Measurements from ENCODE around the gene APOL6.

The APOL6 gene, protein sequence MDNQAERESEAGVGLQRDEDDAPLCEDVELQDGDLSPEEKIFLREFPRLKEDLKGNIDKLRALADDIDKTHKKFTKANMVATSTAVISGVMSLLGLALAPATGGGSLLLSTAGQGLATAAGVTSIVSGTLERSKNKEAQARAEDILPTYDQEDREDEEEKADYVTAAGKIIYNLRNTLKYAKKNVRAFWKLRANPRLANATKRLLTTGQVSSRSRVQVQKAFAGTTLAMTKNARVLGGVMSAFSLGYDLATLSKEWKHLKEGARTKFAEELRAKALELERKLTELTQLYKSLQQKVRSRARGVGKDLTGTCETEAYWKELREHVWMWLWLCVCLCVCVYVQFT

DNA sequence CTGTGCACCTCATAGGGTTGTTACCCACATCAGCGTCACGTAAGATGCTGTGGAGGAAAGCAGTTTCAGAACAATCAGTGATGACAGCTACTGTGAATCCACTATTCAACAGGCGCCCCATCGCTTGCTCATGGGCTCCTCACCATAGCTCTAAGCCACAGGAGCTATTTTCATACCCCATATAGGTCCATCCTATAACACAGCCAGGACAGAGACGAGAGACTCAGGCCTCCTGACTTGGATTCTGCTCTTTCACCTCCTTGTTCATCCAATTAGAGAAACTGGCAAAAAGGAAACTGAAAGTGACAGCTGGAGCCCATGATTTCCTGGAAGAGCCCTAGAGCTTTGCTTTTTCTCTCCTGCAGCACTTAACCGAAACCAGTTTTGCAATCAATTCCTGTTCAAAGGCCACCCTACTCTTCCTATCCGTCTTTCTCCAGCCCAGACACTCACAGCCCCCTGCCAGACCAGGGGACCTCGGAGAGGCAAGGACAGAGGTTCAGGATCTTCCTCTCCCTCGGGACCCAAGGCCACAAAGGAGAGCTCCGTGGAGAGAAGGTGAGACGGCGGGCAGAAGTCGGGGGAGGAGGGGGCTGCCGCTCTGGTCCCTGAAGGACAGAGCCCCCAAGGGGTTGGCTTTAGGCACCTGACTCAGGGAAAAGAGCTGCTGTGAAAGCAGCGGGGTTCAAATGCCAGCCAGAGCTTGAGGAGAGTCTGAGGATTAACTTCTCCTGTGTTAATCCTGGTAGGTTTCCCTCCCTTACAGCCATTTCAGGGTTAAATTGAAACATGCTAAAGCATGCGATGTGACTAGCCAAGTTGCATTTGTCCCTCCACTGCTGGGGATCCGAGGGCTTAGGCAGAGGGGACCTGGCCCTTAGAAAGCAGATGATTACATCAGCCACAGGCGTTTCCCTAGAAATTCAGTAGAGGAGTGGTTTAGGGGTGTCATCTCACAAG lies at the start of gene APOL6:
Gene APOL6 (plus strand): TSS at position 381 of the 960 bp plus-strand sequence. CDS start 7,980 bp downstream, outside the sequence.
- DNase-seq = no peak

DNA sequence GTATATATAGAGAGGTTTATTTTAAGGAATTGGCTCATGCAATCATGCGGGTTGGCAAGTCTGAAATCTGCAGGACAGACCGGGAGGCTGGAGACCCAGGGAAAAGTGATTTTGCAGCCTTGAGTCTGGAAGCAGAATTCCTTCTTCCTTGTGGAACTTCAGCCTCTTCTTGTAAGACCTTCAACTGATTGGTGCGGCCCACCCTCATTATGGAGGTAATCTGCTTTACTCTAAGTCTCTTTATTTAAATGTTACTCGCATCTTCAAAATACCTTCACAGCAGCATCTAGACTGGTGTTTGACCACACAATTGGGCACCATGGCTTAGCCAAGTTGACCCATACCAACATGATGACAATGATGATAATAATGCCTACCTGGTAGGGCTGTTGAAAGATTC lies 48.9 kb upstream of the APOL6 start:
- DNase-seq = no peak

DNA sequence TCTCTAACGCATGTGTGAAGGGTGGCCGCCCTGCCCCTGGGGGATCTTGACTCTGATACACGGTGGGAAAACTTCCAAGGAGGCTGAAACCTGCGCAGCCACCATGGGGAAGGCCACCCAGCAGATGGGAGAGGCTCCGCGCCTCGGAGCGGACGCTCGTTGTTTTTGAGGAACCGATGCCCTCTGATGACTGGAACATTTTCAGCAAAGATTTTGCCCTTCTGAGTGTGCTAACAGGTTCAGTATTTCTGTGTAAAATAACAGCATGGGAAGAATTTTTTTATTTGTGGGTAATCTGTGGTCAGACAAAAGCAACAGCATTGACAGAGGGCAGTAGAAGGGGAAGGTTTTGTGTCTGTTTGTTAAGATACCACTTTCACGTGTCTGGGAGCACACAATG lies 47.8 kb upstream of the APOL6 start:
- no peak for DNase-seq

DNA sequence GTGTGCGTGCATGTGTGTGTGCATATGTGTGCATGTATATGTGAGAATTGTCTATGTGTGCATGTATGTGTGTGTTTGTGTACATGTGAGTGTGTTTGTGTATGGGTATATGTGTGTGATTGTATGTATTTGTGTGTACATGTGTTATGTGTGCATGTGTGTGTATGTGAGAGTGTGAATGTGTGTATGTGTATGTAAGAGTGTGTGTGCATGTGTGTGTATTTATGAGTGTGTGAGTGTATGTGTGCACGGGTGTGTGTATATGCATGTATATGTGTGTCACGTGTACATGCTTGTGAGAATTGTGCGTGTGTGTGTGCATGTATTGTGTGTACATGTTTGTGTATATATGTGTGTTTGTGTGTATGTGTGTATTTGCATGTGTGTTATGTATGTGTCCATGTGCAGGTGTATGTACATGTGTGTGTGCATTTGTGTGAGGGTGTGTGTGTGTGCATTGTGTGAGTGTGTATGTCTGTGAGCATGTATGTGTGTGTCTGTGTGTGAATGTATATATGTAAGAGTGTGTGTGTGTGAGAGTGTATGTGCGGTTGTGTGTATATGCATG lies 47.1 kb upstream of the APOL6 start:
- no peak for DNase-seq

- no peak for DNase-seq
Measured at GRCh38 chr22:35601743-35602615, 46.3 kb upstream of the APOL6 start.

DNA sequence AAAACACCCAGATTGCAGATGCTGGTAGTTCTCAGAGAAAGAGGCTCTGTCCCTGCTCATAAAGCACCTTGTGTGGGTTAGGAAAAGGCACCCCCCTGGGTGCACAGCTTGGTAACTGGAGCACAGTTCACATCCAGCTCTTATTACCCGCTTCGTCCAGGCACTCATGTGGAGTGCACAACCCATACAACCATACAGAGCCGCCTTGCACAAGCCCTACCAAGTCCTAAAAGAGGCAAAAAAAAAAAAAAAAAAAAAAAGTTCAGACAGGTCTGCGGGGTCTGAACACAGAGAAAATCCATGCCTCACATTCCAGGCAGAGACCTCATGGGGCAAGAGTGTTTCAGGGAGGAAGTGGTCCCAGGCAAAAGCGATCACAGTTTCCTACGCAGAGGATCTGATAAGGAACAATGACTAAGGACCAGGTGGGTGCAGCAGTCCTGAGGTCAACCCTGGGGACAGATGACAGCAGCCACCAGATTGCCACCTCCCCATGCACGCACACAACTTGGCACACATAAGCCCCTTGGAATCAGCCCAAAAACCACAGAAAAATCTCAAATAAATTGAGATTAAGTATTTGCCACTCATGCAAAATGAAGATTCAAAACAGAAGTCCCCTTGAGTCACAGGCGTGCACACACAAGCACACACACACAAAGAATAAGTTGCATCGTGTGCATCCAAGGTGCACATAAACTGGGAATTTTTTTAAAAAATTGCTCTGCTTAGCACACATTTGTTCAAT lies 43.5 kb upstream of the APOL6 start:
- no peak for DNase-seq

- DNase-seq = no peak
Measured at GRCh38 chr22:35605369-35605680, 42.9 kb upstream of the APOL6 start.

GRCh38 chr22:35605851-35606481 lies 42.3 kb upstream of the APOL6 start:
- DNase-seq = no peak

DNA sequence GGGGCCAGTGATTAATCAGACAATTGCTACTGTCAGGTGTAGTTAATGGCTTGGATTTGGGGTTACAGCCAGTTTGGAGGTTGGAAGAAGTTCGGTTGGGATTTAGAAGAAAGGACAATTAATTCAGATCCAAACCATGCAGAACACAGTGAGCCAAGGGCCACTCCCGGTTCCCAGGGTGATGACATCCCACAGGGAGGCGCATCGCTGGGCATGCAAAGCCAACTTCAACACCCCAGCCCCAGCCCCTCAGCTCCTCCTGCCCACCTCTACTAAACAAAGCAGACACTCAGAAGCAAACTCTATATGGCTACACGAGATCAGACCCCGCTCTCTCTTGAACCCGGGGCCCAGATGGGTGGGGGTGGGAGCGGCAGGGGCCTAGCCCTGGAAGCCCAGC lies 41.3 kb upstream of the APOL6 start:
- no peak for DNase-seq

GRCh38 chr22:35608088-35608487 lies 40.2 kb upstream of the APOL6 start:
- DNase-seq = no peak

- no peak for DNase-seq
Measured at GRCh38 chr22:35609261-35609660, 39.0 kb upstream of the APOL6 start.

- no peak for DNase-seq
Measured at GRCh38 chr22:35609761-35610160, 38.5 kb upstream of the APOL6 start.

GRCh38 chr22:35610741-35611140 lies 37.5 kb upstream of the APOL6 start:
- no peak for DNase-seq

- no peak for DNase-seq
Measured at GRCh38 chr22:35611200-35611890, 36.9 kb upstream of the APOL6 start.

GRCh38 chr22:35611891-35612576 lies 36.2 kb upstream of the APOL6 start:
- DNase-seq = no peak

DNA sequence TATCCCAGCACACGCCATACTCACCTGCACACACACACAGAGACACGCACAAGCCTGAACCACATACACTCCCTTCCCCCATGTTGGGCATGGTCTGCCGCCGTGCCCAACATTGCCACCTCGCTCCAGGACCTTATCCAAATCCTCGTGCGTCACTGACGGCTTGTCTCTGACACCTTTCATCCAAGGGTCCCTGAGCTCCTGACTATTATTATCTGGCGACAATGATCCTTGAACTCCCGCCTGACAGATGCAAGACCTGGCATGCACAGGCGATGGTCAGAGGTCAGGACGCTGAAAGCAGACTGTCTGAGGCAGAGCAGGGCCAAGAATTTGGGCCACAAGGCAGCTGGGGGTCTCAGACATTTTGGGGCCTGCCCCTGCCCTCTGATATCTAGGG lies 35.3 kb upstream of the APOL6 start:
- no peak for DNase-seq

GRCh38 chr22:35614404-35614803 lies 33.8 kb upstream of the APOL6 start:
- no peak for DNase-seq

- DNase-seq = no peak
Measured at GRCh38 chr22:35615156-35615555, 33.1 kb upstream of the APOL6 start.

GRCh38 chr22:35616043-35616442 lies 32.2 kb upstream of the APOL6 start:
- DNase-seq = no peak

DNA sequence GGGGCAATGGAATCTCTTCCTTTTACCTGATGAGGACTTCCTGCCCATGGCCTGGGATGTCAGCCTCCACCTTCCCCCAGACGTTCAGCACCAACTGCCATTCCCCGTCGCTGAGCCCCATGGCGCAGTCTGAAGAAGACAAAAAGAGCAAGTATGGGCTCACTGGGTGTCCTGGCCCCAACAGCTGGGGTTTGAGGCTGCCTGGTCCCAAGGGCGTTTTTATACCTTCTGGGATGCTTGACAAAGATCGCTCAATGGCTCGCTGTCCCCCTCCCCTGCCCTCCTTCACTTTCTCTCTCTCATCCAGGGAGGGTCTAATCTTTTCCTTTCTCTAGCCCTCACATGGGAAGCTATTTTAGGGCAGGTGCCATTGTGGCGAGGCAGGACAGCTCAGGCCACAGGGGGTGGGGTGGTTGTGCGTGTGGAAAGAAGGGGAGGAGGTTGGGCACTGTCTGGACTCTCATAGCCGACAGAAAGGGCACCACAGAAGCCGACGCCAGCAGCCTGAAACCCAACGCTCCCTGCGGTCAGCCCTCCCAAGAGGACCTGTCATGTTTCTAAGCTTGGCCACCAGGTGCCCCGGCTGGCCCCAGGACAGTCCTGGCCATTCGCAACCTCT lies 31.0 kb upstream of the APOL6 start, which contains the start of gene MB:
Gene MB (minus strand): TSS at position 193 of the 619 bp plus-strand sequence. CDS start 72 bp downstream, at position 121.
- no peak for DNase-seq

Data from NCI-H446 treated with DMSO at 0.1 percent for 48 hours (cell line).